Spleen (tissue), 11 donors: Measurements from ENCODE around the gene KDM6B. TPM values are rescaled to one million over a fixed set of nuclear protein-coding genes. Genes with fewer than 3 reads are reported as not detected.

Experiments
- DNase-seq: peaks from one replicate; pipeline ENCODE4 v3.0.0-alpha.2; 2020
- H3K27ac ChIP-seq, 8 donors: fragments of 200-600 bp; sonication (generic) in 7 of 8; 1 replicate in 4 of 8; 2 replicates in 4 of 8; pipeline versions ENCODE4 v1.5.0 to v1.8.0; 2016 to 2021; ENCODE audit warnings: inconsistent platforms in 4 of 8, mild to moderate bottlenecking in 4 of 8, moderate library complexity in 1 of 8
- H3K27me3 ChIP-seq, 7 donors: fragments of 200-600 bp; sonication (generic) in 6 of 7; replicated peaks in 1 of 7; 1 replicate in 4 of 7; 2 replicates in 3 of 7; pipeline versions ENCODE4 v1.5.0 to v1.8.0; 2016 to 2021; ENCODE audit warnings: inconsistent platforms in 3 of 7, mild to moderate bottlenecking in 1 of 7
- H3K36me3 ChIP-seq, 6 donors: fragments of 200-600 bp; sonication (generic) in 5 of 6; 1 replicate in 4 of 6; 2 replicates in 2 of 6; pipeline versions ENCODE4 v1.5.0 to v1.8.0; 2016 to 2021; ENCODE audit warnings: inconsistent platforms in 2 of 6
- H3K4me1 ChIP-seq, 6 donors: fragments of 200-600 bp; sonication (generic) in 5 of 6; 1 replicate in 3 of 6; 2 replicates in 3 of 6; pipeline versions ENCODE4 v1.5.0 to v1.8.0; 2016 to 2021; ENCODE audit warnings: inconsistent platforms in 3 of 6
- H3K4me3 ChIP-seq, 8 donors: fragments of 200-600 bp; sonication (generic) in 7 of 8; 1 replicate in 4 of 8; 2 replicates in 4 of 8; pipeline versions ENCODE4 v1.5.0 to v1.8.0; 2016 to 2021; ENCODE audit warnings: inconsistent platforms in 4 of 8, mild to moderate bottlenecking in 4 of 8, moderate library complexity in 2 of 8
- H3K9me3 ChIP-seq, 8 donors: fragments of 200-600 bp; sonication (generic) in 7 of 8; 1 replicate in 4 of 8; 2 replicates in 4 of 8; pipeline versions ENCODE4 v1.5.0 to v1.8.0; 2016 to 2021; ENCODE audit warnings: inconsistent platforms in 4 of 8
- CTCF ChIP-seq, 11 experiments: fragments of 200-600 bp in 7 of 11; fragments of 450-650 bp in 4 of 11; sonication (generic) in 4 of 11; IDR thresholded peaks in 8 of 11; conservative IDR thresholded peaks in 3 of 11; 1 replicate in 7 of 11; 2 replicates in 4 of 11; pipeline versions ENCODE4 v1.4.0 to v1.8.0; 2016 to 2021; ENCODE audit warnings: antibody characterized with exemption in 11 of 11, inconsistent platforms in 4 of 11, mild to moderate bottlenecking in 1 of 11
- POLR2A ChIP-seq, 3 donors: fragments of 450-650 bp; IDR thresholded peaks; one replicate each; pipeline ENCODE4 v1.5.1; 2017; ENCODE audit warnings: antibody characterized with exemption in 3 of 3, mild to moderate bottlenecking in 1 of 3
- POLR2AphosphoS5 ChIP-seq, 3 donors: sonication (generic); formaldehyde crosslinking; IDR thresholded peaks; one replicate each; pipeline ENCODE4 v1.5.1; 2017; ENCODE audit warnings: antibody characterized with exemption in 3 of 3
- WGBS, 5 donors: extraction: QIAGEN DNeasy Blood & Tissue Kit in 3 of 5; methylation state at CpG; one replicate each; pipeline versions ENCODE4 v1.1.5 to v1.1.7; 2013 to 2018; 5-methylcytosine and 5-hydroxymethylcytosine counted together
- intact Hi-C: fragments of 100-400 bp; cut with DNase I; formaldehyde crosslinking; loops from one replicate; pipeline ENCODE4 v1.15.0; 2023; ENCODE audit warnings: low total_unique reads
- polyA plus RNA-seq, 3 donors: library from polyadenylated mRNA; stranded (reverse); fragments of 200-250 nt; gene quantifications; one replicate each; pipeline ENCODE4 v1.2.1, GENCODE V29; 2013
- total RNA-seq, 7 donors: library from RNA; depleted of rRNA in 3 of 7; stranded (reverse); fragments of >200 nt in 3 of 7; fragmentation: NEBNext Ultra II Directional in 4 of 7; extraction: Animal tissue kit (Norgen Biotek cat#: 25700) in 4 of 7; gene quantifications; one replicate each; pipeline versions ENCODE4 v1.1.0 to v1.2.1, GENCODE V29; 2016 to 2021
- donor health status: healthy with polysubstance abuse.
- donor health status: DM: no; HTN: no; CAD: no; lungs with moderate emphysema.
- donor health status: DM: no; HTN: no; CAD: no.
- donor health status: Bipolar disorder and iron deficiency.
- donor health status: healthy.
- donor health status: DM: no; HTN: no; CAD: no.
- donor health status: DM: yes; HTN: yes; CAD: no.

Gene KDM6B
- total and polyA plus RNA-seq, 10 donors: 2.9 to 110 (median 48.8) TPM

- peak overlapping the region in 3 of 8 donors; percentile 99 to 100 (median 99) for H3K27ac ChIP-seq
- H3K36me3 ChIP-seq: peaks cover 3 to 63% (median 57%) of the 10 kb centered on the region in 6 donors
- WGBS, 5 donors: 87 to 94% (median 91%) methylated on average over 14 to 22 of the region's 22 CpGs
- no peaks in the 10 kb centered on the region for H3K9me3 ChIP-seq
- H3K4me1 ChIP-seq: peaks cover 12 to 87% (median 30%) of the 10 kb centered on the region in 6 donors
- intact Hi-C loops: no loop called here
- no peak for DNase-seq
- peak overlapping the region in 1 of 8 donors; percentile 85 for H3K4me3 ChIP-seq
- no peaks in the 10 kb centered on the region for H3K27me3 ChIP-seq
- TF ChIP-seq POLR2AphosphoS5 (IDR thresholded peaks at IDR 0.05) (peak in 1 of 3 donors; percentile 32), POLR2A (IDR thresholded peaks at IDR 0.05) (no peak)
Measured at GRCh38 chr17:7846063-7846735, 12.2 kb downstream of the KDM6B start.

- intact Hi-C loops: no loop called here
- TF ChIP-seq CTCF (IDR thresholded peaks at IDR 0.05 in 8 of 11, conservative IDR thresholded peaks at IDR 0.05 in 3 of 11) (no peak), POLR2AphosphoS5 (IDR thresholded peaks at IDR 0.05) (peak in 2 of 3 donors; percentile 13 to 62)
- DNase-seq: no peak
- peaks cover 3 to 71% (median 64%) of the 10 kb centered on the region in 6 donors for H3K36me3 ChIP-seq
- no peaks in the 10 kb centered on the region for H3K27me3 ChIP-seq
- no peaks in the 10 kb centered on the region for H3K9me3 ChIP-seq
- H3K4me3 ChIP-seq: no peak overlapping the region
- peaks cover 18 to 88% (median 32%) of the 10 kb centered on the region in 6 donors for H3K4me1 ChIP-seq
- WGBS, 5 donors: 84 to 92% (median 90%) methylated on average over 31 to 34 of the region's 34 CpGs
- H3K27ac ChIP-seq: peak overlapping the region in 1 of 8 donors; percentile 3
Measured at GRCh38 chr17:7846765-7847661, 13.0 kb downstream of the KDM6B start.

- 84 to 92% (median 88%) methylated on average over 16 to 20 of the region's 20 CpGs for WGBS, 5 donors
- intact Hi-C loops: no loop called here
- no peak for DNase-seq
- Histone ChIP-seq H3K9me3 (no peaks in the 10 kb centered on the region), H3K4me3 (no peak overlapping the region), H3K27me3 (no peaks in the 10 kb centered on the region), H3K4me1 (peaks cover 20 to 89% (median 35%) of the 10 kb centered on the region in 6 donors), H3K36me3 (peaks cover 3 to 82% (median 75%) of the 10 kb centered on the region in 6 donors), H3K27ac (peak overlapping the region in 1 of 8 donors; percentile 11)
- TF ChIP-seq CTCF (IDR thresholded peaks at IDR 0.05 in 8 of 11, conservative IDR thresholded peaks at IDR 0.05 in 3 of 11) (no peak), POLR2AphosphoS5 (IDR thresholded peaks at IDR 0.05) (no peak), POLR2A (IDR thresholded peaks at IDR 0.05) (no peak)
Measured at GRCh38 chr17:7848131-7848579, 14.1 kb downstream of the KDM6B start.

GRCh38 chr17:7848739-7849129 lies 14.7 kb downstream of the KDM6B start:
- intact Hi-C loops: no loop called here
- peaks cover 20 to 91% (median 35%) of the 10 kb centered on the region in 6 donors for H3K4me1 ChIP-seq
- H3K36me3 ChIP-seq: peaks cover 3 to 88% (median 81%) of the 10 kb centered on the region in 6 donors
- H3K4me3 ChIP-seq: no peak overlapping the region
- H3K27me3 ChIP-seq: no peaks in the 10 kb centered on the region
- no peaks in the 10 kb centered on the region for H3K9me3 ChIP-seq
- peak overlapping the region in 1 of 8 donors; percentile 11 for H3K27ac ChIP-seq
- TF ChIP-seq CTCF (IDR thresholded peaks at IDR 0.05 in 8 of 11, conservative IDR thresholded peaks at IDR 0.05 in 3 of 11): no peak
- no peak for TF ChIP-seq POLR2A (IDR thresholded peaks at IDR 0.05)
- no peak for TF ChIP-seq POLR2AphosphoS5 (IDR thresholded peaks at IDR 0.05)
- WGBS, 5 donors: 93 to 95% (median 95%) methylated on average over 13 to 21 of the region's 21 CpGs
- DNase-seq: no peak
